Activated CD4-positive, CD25-positive, alpha-beta regulatory T cell (primary cell): Measurements from ENCODE around the gene COA8.

Experiments
- DNase-seq, 4 experiments: peaks; one replicate each; lab custom pipeline; 2025; lab: John Stamatoyannopoulos, UW

COA8 gene

DNA sequence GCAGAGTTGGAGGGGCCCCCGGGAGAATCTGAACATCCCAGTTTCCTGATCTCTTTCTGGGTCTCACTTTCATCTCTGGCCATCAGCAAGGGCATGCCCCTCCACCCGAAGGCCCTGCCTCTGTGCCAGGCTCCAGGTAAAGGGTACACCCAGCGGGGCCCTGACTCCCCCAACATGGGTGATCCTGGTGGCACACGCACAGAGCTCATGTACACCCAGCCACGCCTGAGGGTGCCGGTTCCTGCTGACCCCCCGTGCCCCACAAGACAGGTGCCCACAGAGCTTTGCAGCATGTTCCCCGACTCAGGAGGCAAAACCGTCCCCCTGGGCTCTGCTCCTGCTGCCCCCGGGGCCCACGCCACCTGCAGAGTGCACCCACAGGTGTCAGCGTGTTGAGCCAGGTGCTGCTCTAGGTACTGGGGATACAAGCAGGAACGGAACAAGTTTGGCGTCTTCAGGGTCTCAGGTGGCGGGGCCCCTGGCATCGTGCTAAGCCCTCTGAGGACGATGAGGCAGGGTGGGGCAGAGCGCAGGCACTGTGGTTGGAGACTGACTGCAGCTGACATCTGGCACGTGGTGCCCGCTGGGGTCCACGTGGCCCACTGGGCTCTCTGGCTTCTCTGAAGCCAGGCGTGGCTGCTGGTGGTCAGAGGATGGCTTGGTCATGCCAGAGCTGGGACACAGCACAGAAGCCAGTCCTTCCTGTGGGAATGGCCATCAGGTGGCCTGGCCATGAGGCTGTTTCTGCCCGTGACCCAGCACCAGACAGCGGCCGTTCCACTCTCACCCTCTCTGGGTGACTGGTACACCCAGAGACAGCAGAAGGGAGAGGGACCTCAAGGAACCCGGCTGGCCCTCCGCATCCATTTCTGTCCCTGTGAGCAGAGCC lies 14.1 kb upstream of the COA8 start:
- DNase-seq: no peak

DNA sequence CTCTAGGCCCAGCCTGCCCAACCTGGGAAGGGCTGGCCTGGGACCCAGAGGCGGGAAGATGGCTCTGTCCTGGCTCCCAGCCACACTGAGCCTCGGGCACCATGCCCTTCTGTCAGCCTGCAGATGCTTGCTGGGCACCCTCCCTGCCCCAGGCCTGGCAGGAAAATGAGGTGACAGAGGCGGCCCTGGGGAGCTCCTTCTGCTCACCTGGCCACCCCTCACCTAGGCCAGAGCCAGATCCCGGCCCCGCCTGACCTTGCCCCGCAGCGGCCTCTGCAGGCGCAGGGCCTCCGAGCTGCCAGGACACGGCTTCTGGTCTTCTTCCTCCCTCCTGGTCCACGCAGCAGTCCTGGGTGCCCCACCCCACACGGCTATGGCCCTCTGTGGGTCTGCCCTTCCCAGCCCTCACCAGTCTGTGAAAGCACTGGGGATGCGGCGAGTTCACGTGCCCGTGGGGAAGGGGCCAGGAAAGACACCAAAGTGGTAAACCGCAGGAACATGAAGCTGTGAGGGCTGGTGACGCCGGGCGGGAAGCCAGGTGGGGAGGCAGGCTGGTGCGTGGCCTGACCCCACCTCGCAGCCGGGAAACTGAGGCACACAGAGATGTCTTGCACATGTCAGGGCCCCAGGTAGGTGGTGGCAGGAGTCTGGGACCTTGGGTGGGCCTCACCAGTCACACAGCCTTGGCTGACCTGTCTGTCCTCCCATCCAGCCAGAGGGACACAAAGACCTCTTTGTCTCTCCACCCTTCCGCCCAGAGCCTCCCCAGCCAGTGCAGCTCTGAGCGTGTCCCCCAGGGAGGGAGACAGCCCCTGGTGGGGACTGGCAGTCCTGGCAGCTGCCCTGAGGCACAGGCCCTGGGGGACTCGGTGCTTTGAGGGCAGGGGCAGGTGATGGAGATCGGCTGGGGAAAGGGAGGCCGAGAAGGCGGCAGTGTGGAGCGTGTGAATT lies 13.1 kb upstream of the COA8 start:
- no peak for DNase-seq

DNA sequence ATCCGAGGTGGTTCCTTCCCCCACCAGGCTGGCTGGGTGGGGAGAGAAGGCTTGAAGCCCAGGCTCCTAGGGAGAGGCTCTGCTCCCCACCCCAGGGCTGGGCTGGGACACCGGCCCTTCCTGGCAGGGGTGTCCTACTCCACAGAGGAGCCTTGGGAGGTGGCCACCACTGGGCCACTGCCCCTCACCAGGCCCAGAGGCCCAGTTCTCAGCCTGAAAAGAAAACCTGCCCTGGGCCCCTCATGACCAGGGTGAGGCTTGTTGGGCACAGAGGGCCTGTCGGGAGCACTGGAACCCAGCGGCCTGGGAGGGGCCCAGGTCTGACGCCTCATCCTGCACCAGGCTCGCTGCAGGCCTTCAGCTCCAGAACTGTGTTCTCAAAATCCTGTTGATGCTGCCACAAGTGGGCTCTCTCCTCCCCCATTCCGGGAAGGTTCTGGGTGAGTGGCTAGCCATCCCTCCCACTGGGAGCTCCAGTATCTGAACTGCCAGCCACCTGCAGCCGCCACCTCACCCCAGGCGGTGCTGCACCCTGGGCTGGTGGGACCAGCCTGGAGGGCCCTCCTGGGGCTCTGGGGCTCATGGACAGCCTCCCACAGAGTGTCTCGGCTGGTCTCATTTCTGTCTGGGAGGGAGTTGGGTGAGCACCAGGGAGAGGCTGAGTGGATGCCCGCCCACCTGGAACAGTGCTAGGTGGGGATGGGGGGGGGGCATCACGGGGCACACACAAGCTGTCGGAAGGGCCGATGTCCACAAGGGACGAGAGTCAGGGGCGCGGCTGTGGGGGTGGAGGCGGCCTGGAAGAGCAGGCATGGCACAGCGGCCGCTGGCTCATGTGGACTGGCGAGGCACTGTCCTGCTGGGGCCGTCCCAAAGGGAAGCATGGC lies 12.1 kb upstream of the COA8 start:
- DNase-seq: no peak

DNA sequence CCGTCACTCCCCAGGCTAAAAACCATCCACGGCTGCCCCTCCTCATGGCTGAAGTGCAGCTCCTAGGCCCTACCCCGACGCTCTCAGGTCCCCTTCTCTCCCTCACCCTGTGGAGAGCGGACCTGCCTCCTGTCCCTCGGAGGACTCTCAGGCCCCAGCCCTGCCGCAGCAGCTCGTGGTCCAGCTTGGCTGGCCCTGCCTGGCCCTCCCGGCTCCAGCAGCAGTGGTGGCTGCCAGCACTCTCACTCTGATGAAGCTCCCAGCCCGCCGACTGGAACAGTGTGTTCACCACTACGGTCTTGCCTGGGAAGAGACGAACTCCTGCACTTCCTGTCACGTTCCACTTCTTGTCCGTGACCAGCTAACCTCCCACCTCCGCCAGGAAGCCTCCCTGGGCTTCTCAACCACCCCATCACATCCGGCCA lies 11.4 kb upstream of the COA8 start:
- no peak for DNase-seq

GRCh38 chr14:103552011-103552845 lies 10.5 kb upstream of the COA8 start:
- no peak for DNase-seq

GRCh38 chr14:103552846-103553210 lies 9.9 kb upstream of the COA8 start:
- no peak for DNase-seq

DNA sequence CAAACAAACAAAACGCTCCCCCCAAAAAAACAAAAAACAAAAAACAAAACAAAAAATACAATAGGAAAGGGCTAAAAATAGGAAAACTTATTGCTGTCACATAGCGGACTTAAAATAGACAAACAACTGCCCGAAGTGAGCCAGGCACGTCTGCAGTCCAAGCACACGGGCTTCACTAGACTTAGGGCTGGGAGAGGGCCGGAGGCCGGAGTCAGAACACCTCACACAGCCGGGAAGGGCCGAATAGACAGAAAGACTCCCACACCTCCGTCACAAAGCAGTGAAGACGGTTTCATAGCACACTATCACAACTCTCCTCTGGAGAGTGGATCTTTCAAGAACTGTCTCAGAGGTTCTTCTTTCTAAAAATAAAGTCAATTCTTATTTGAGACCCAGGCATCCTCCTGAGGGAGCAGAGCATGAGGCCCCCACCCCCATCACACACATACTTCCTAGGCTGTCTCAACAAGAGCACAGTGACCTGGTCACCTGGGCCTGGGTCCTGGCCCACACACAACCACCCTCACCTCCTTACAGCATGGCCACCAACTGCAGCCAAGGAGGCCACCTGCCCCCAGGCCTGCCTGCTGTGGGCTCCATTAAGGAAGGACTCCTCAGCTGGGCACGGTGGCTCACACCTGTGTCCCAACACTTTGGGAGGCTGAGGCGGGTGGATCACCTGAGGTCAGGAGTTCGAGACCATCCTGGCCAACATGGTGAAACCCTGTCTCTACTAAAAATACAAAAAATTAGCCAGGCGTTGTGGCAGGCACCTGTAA lies 7.0 kb upstream of the COA8 start:
- no peak for DNase-seq

DNA sequence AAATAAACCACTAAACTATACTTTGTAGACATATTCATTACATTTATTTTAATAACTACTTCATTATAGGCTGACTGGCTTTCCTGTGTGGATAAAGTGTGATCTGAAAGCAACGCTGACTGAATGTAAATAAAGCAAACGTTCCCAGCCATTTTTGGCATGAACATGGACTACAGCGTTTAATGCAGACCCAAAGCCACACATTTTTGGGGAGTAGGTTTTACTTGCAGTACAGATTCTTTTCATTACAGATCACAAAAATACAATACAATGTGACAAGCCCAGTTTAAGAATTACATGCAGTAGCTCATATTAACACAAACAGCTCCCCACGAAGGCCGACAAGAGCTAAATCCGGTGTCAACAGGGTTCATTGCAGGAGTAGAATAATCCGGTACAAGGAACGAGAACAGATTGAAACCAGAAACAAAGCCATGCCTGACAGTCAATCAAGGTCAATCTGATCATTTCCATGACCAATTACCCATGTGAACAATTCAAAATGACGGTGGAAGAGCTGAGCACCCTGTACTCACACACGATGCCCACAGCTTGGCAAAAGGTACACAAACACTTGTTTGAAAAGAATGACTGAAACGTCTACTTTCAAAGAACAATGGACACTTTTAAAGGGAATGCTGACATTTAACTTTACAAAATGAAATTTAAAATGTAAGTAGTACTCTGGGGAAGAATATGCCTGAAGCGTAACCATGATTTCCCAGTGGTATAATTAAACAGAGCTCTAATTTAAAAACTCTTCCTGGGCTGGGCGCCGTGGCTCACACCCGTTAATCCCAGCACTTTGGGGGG lies 5.6 kb upstream of the COA8 start:
- DNase-seq: no peak

DNA sequence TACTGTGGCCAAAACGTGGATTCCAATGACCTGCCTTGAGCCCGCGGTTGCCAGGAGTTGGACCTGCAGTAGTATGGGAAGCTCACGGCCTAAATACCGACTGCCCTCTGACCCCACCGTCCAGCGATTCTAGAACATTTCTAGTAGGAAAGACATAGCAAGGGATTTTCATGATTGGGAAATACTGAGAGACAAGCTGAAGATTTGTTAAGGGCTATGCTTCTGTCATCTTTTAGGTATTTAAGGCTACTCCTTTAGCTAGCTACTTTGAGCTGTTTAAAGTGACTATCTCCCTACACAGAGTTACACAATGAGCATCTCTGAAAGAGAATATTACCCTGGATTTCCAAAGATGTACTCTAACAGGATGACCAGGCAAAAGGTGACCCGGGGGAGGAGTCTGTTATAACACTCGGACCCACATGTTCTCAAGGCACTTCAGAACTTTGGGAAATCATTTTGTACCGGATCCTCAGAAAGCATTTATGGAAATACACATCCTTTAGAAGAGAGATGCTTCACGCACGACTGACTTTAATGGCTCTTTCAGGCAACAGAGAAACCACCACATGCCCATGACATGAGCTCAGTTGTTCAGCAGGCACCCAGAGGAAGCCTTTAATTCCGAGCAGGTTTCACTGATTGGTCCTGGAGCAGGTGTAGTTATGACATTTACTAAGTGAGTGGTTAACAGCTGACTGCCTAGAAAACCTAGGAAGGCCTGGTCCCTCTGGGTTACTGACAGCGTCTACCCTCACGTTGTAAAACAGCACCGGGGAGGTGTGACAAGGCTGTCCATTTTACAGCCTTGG lies 4.5 kb upstream of the COA8 start:
- no peak for DNase-seq

- no peak for DNase-seq
Measured at GRCh38 chr14:103559766-103560165, 3.0 kb upstream of the COA8 start.

DNA sequence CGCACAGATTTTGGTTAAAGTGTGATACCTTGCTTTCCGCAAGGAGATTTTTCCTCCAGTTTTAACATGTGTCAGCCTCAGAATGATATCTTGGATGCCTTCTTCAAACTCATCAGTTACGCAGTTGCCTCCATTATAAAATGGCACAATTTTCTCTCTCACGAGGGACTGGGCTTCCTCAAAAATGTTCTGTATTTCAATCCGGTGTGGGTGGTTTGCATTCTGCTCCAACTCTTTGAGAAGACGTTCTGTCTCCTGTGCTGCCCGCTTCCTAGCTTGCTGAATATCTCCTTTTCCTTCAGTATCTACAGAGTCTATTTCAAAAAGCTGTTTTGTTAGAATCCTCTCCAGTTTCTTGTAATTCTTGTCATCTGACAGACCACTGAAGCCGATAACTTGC lies 2.1 kb upstream of the COA8 start:
- no peak for DNase-seq

DNA sequence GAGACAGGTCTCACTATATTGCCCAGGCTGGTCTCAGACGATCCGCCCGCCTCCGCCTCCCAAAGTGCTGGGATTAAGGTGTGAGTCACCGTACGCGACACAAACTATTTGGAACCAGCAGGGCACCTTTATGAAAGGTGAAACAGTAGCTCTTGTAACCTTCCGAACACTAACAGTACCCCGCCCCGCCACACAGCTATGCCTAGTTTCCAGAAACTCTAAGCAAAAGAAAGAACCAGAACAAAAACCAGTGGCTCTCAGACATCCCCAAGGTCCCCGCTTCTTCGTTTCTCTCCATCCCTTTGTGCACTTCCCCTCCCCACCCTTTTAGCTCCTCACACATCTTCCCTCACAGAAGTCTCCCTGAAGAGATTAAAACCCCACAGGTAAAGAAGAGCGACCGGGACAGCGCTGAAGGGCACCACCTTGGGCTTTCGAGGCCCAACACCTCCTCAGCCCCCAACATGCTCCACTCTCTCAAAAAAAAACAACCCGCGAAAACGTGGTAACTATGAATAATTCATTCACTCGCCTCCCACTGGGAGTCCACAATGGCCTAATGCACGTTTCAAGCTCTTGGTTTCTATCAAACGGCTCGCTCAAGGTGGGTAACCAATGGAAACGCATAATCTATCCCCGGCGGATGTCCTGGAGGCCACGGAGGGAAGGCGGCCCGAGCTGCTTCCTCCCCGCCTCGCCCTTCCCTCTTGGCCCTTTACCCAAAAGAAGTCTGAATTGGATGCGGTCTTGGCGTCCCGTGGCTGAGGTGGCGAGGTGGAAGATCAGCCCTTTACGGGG lies 1.2 kb upstream of the COA8 start:
- no peak for DNase-seq

- peak in 1 of 4 experiments; percentile 36 for DNase-seq
Measured at GRCh38 chr14:103562179-103562428, 656 bp upstream of the COA8 start.

DNA sequence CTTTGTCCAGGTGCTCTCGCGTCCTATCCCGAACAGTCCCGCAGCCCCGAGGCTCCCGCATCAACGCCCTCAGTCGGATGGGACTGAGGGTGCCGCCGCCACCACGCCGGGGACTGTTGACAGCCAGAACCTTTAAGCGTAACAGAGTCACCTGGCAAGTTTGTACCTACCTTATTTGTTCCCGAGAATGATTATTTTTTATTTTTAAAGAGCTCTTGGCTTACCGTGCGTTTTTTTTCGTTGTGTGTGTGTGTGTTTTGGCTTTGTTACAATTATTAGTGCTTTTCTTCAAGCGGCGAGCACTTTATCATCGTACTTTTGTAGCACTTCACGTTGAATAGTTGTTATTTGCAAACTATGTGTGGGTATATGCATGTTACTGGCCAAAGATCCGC lies 463 bp downstream of the COA8 start:
- DNase-seq: no peak

- DNase-seq: no peak
Measured at GRCh38 chr14:103563844-103564505, 1.2 kb downstream of the COA8 start.

DNA sequence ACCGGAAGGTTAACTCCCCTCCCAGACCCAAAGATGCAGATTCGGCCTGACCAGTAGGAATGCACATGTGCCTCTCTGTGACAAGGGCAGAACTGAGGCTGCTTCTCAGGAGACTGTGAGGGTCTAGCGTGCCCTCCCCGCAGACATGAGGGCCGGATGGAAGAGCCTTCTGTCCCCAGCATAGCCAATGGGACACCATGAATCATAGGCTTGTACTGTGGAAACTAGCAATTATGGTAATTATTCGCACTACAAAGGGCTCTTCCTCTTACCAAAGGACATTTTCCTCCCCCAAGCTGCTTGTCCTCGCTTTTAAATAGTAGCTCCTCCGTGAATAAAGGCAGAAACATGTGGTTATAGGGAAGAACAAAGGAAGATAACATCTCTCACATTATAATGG lies 6.2 kb downstream of the COA8 start:
- DNase-seq: no peak

- DNase-seq: no peak
Measured at GRCh38 chr14:103569408-103569807, 6.6 kb downstream of the COA8 start.
